LNCAP (cell line): Measurements from ENCODE around the gene ETNK2.

Experiments
- TF ChIP-seq, protein P1 (sequence below): fragments of 450-650 bp; IDR thresholded peaks from 2 replicates; pipeline ENCODE4 v1.5.1; 2017; ENCODE audit warnings: mild to moderate bottlenecking

Gene ETNK2, protein sequence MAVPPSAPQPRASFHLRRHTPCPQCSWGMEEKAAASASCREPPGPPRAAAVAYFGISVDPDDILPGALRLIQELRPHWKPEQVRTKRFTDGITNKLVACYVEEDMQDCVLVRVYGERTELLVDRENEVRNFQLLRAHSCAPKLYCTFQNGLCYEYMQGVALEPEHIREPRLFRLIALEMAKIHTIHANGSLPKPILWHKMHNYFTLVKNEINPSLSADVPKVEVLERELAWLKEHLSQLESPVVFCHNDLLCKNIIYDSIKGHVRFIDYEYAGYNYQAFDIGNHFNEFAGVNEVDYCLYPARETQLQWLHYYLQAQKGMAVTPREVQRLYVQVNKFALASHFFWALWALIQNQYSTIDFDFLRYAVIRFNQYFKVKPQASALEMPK

DNA sequence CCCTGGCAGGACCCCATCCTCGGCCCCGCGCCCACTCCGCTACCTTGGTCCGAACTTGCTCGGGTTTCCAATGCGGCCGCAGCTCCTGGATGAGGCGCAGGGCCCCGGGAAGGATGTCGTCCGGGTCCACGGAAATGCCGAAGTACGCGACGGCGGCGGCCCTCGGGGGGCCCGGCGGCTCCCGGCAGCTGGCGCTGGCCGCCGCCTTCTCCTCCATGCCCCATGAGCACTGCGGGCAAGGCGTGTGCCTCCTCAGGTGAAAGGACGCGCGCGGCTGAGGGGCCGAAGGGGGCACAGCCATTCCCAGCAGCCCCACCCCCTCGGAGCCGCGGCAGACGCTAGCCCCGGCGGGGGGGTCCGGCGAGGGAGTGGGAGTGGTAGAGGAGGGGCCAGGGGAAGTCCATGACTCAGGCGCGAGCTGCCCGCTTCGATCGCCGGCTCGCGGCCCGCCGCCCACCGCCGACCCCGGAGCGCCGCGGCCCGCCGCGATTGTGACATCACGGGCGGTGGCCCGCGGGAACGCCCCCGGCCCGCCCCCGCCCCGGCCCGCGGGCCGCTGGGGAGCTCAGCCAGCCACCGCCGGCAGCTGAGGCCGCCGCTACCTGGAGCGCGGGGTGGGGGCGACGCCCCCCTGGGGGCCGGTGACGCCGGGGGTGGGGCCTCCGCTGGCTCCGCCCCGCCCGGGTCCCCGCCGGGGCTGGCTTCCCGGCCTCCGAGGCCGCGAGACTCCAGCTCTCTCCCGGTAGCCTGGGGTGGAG is at the start of gene ETNK2:
Gene ETNK2, minus strand, starts transcription at position 493 of the 758 bp plus-strand sequence. Its CDS starts 192 bp downstream, at position 301.
- TF ChIP-seq, protein P1, sequence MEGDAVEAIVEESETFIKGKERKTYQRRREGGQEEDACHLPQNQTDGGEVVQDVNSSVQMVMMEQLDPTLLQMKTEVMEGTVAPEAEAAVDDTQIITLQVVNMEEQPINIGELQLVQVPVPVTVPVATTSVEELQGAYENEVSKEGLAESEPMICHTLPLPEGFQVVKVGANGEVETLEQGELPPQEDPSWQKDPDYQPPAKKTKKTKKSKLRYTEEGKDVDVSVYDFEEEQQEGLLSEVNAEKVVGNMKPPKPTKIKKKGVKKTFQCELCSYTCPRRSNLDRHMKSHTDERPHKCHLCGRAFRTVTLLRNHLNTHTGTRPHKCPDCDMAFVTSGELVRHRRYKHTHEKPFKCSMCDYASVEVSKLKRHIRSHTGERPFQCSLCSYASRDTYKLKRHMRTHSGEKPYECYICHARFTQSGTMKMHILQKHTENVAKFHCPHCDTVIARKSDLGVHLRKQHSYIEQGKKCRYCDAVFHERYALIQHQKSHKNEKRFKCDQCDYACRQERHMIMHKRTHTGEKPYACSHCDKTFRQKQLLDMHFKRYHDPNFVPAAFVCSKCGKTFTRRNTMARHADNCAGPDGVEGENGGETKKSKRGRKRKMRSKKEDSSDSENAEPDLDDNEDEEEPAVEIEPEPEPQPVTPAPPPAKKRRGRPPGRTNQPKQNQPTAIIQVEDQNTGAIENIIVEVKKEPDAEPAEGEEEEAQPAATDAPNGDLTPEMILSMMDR, result no peak

DNA sequence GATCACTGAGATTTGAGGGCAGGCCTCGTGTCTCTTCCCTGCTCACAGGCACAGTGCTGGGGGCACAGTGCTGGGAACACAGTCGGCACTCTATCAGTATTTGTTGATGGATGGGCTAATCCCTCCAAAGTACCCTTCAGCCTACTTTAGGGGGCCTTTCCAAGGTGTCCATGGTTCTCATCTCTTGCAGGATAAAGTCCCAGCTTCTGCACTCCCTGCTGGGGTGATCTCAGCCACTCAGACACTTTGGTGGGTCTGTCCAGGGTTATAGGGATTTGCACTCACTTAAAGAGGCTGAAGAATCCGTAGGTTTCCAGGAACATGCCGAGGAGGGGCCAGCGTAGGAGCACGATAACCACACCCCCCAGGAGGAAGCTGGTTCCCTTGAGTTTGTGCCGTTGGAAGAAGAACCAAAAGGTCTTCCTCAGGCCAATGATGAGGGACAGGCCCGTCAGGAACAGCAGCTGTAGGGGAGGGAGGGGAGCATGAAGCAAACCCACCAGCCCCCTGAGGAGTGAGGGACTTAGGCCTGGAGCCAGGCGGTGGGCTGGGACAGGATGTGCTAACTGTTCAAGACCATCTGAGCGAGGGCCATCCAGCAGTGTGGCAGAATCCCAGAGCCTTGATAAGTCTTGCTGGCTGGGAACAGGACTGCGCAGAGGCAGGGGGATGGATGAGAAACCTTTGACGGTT is 49.6 kb upstream of the ETNK2 start:
- TF ChIP-seq, protein P1, result no peak

DNA sequence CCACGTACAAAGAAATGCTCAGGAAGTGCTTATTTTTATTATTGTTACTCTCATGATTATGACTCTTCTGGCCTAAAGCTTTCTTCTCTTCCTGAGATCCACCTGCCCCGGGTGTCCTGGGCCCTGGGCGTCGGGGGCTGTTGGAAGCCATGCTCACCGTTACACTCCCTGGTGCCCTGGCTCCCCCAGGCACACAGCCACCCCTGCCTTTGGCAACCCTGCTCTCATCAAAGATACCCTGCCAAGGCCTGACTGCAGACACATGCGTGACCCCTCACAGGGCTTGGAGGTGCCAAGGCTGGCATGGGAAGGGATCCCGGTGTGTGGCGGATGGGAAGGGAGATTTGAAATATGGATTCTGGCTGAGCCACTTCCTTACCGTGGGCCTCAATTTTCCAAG is 47.7 kb upstream of the ETNK2 start:
- TF ChIP-seq, protein P1, result no peak

DNA sequence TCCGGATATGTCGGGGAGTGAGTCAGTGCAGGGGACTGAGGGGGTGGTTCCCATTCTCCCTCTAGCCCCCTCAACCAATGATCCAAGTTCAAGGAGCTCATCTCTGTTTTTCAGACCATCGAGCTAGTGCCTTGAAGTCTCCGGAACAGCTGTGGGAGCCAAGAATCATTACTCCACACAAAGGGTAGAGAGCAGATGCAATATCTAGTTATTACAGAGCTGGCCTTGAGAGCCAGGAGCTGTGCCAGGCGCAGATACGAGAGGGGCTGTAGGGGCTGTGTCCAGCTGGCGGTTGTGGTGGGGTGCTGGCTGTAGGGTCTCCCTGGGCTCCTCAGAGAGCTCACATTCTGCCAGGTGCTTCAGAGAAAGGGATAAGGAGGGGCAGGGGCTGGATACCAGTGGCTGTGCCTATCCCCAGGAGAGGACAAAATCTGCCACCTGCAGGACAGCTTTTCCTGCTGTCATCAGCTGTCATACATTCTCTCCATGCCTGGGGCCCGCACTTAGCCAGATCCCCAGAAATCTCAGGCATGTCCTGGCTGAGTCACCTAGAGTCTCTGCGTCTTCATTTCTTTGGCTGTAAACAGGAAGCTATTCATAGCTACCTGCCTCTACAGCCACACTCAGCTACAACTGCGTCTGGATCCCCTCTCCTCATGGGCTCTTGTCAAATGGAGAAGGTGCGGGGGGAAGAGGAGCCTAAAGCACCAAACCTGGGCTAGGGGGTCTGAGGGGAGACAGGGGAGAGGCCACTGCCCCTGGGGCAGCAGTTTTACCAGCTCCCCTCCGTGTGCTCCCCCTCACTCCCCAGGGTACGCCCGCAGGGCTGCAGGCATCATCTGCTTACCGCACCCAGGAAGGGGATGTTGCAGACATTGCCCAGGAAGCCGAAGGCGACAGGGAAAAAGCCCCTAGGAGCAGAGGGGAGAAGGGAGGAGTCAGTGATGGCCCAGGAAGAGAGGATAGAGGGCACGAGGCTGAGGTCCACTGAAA is 46.8 kb upstream of the ETNK2 start:
- TF ChIP-seq, protein P1, result no peak

DNA sequence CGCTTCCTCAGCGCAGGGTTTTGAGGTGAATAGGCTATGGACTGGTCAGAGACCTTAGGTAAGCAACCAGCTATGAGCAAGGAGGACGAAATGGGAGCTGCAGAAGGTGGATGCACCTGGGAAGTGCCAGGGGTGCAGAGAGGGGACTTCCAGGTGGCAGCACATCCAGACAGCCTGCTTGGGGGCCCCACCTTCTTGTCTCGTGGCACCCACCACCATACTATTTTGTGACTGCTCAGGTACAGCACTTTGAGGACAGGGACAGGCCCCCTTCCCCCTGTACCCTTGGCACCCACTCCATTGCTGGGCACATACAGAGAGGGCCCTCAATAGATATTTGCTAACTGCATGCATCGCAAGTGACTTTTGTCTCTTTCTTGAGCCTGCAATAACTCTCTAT is 45.2 kb upstream of the ETNK2 start:
- TF ChIP-seq, protein P1, result no peak

DNA sequence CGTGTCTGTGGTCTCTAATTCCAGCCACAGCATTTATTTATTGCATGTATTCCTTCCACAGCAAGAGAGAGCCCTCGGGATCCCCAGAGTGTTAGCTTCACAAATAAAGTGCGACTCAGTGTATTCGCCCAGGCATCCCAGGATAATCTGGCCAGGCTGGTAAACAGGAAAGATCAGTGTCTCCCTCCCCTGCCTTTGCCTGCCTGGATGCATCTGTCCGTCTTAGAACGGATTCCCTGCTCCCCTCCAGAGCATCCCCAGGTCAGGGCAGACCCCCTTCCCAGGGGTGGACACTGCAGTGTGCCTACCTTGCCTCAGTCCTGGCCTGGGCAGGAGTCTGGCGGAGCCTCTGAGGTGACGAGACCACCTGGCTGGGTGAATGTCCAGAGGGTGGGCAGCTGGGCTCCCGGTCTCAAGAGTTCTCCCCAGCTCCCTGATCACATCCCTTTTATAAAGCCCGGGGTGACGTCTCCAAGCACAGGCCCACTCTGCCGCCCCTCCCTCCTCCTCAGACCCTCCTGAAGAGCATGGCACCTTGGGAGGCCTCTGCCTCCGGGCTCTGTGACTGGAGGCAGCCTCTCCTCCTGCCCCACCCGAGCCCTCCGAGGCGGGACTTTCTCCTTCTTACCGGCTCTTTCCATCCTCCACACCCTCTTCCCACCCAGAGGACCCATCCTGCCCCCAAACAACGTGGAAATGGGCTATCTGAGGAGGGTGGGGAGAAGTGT is 44.4 kb upstream of the ETNK2 start, which contains the start of gene KISS1:
Gene KISS1, minus strand, starts transcription at position 424 of the 728 bp plus-strand sequence. CDS start 3,615 bp downstream, outside the sequence.
- TF ChIP-seq, protein P1, result no peak
